ENCODE data around the gene NECTIN4. TPM values are rescaled to one million over a fixed set of nuclear protein-coding genes. Genes with fewer than 3 reads are reported as not detected.
"Not testable (repeated sequence)": the region's sequence is repeated elsewhere in the genome, so short reads cannot be mapped to it uniquely, and the experiment has no call there.

NECTIN4 gene
- total RNA-seq, 1 donor from 2014 or later: not detected

GRCh38 chr1:161122967-161123366 is 33.6 kb upstream of the NECTIN4 start:
- no peak for DNase-seq (ENCODE audit: low read depth, low spot score)
- TF ChIP-seq CTCF (conservative IDR thresholded peaks at IDR 0.05): no peak
- Mint-ChIP-seq H3K4me1 (peaks cover 24% of the 10 kb centered on the region), H3K27ac (ENCODE audit: unreplicated experiment) (no peak overlapping the region), H3K9me3 (no peaks in the 10 kb centered on the region), H3K4me3 (peak overlapping the region; percentile 6), H3K27me3 (ENCODE audit: low read depth) (no peaks in the 10 kb centered on the region), H3K36me3 (ENCODE audit: low read depth) (peaks cover 22% of the 10 kb centered on the region)

GRCh38 chr1:161121834-161122233 is 32.5 kb upstream of the NECTIN4 start:
- Mint-ChIP-seq H3K4me3 (no peak overlapping the region), H3K27me3 (ENCODE audit: low read depth) (no peaks in the 10 kb centered on the region), H3K27ac (ENCODE audit: unreplicated experiment) (no peak overlapping the region), H3K36me3 (ENCODE audit: low read depth) (peaks cover 20% of the 10 kb centered on the region), H3K9me3 (no peaks in the 10 kb centered on the region), H3K4me1 (peaks cover 29% of the 10 kb centered on the region)
- TF ChIP-seq CTCF (conservative IDR thresholded peaks at IDR 0.05): no peak
- DNase-seq (ENCODE audit: low read depth, low spot score): no peak

- no peak overlapping the region for H3K27ac Mint-ChIP-seq (ENCODE audit: unreplicated experiment)
- no peaks in the 10 kb centered on the region for H3K9me3 Mint-ChIP-seq
- DNase-seq (ENCODE audit: low read depth, low spot score): no peak
- no peak for TF ChIP-seq CTCF (conservative IDR thresholded peaks at IDR 0.05)
- peaks cover 30% of the 10 kb centered on the region for H3K4me1 Mint-ChIP-seq
- peak overlapping the region; percentile 70 for H3K4me3 Mint-ChIP-seq
- peaks cover 17% of the 10 kb centered on the region for H3K36me3 Mint-ChIP-seq (ENCODE audit: low read depth)
- H3K27me3 Mint-ChIP-seq (ENCODE audit: low read depth): no peaks in the 10 kb centered on the region
These were observed 31.8 kb upstream of the NECTIN4 start for GRCh38 chr1:161121042-161121650.

GRCh38 chr1:161119092-161119903 is 29.9 kb upstream of the NECTIN4 start:
- Mint-ChIP-seq H3K4me3 (peak overlapping the region; percentile 98), H3K27ac (ENCODE audit: unreplicated experiment) (peak overlapping the region; percentile 27), H3K27me3 (ENCODE audit: low read depth) (no peaks in the 10 kb centered on the region), H3K4me1 (peaks cover 37% of the 10 kb centered on the region), H3K9me3 (no peaks in the 10 kb centered on the region), H3K36me3 (ENCODE audit: low read depth) (peaks cover 12% of the 10 kb centered on the region)
- peak; percentile 53 for TF ChIP-seq CTCF (conservative IDR thresholded peaks at IDR 0.05)
- DNase-seq (ENCODE audit: low read depth, low spot score): no peak

- Mint-ChIP-seq H3K27me3 (ENCODE audit: low read depth) (no peaks in the 10 kb centered on the region), H3K4me3 (peak within 1 kb of the TSS; percentile 98)
- TF ChIP-seq CTCF (conservative IDR thresholded peaks at IDR 0.05): no peak
These were observed 28.6 kb upstream of the NECTIN4 start, which contains the start of the genes NIT1 and PFDN2 for GRCh38 chr1:161117759-161118581. NIT1 (plus strand) TSS chr1:161118105; CDS start chr1:161118177, 72 bp downstream. PFDN2 (minus strand) TSS chr1:161118037; CDS start chr1:161118026, 11 bp downstream.

GRCh38 chr1:161115961-161116360 is 26.6 kb upstream of the NECTIN4 start:
- H3K9me3 Mint-ChIP-seq; H3K36me3 Mint-ChIP-seq (ENCODE audit: low read depth); DNase-seq (ENCODE audit: low read depth, low spot score); H3K27me3 Mint-ChIP-seq (ENCODE audit: low read depth); H3K27ac Mint-ChIP-seq (ENCODE audit: unreplicated experiment): not testable (repeated sequence)
- Mint-ChIP-seq H3K4me3 (peak overlapping the region; percentile 98), H3K4me1 (peaks cover 37% of the 10 kb centered on the region)

More at GRCh38 chr1:161117759-161118581, 28.6 kb upstream of the NECTIN4 start, which contains the start of the genes NIT1 and PFDN2:
- DNase-seq (ENCODE audit: low read depth, low spot score): peak; percentile 74
- Mint-ChIP-seq H3K27ac (ENCODE audit: unreplicated experiment) (peak within 1 kb of the TSS; percentile 95), H3K36me3 (ENCODE audit: low read depth) (peaks cover 9% of the 10 kb centered on the region), H3K9me3 (no peaks in the 10 kb centered on the region), H3K4me1 (peaks cover 37% of the 10 kb centered on the region)
